OCI-LY3 (cell line): ENCODE measurements around the gene MED23.

ENCODE experiments used
- H2AFZ ChIP-seq: fragments of 200-600, 300-600 bp; shearing (Covaris generic); 2 replicates; pipeline ENCODE4 v1.6.0; 2014; ENCODE audit warnings: antibody characterized with exemption, low read depth, low read length
- H3K27ac ChIP-seq: fragments of 200-600, 300-600 bp; sonication (generic); 2 replicates; pipeline ENCODE4 v1.5.1; 2014; ENCODE audit warnings: mild to moderate bottlenecking, low read length, moderate library complexity, mixed read lengths
- H3K27me3 ChIP-seq: fragments of 200-600, 300-600 bp; sonication (generic); 2 replicates; pipeline ENCODE4 v1.6.1; 2014; ENCODE audit warnings: low read depth, low read length, mixed read lengths
- H3K36me3 ChIP-seq: fragments of 200-600, 300-600 bp; sonication (generic); replicated peaks from 2 replicates; pipeline ENCODE3; 2014; ENCODE audit warnings: low read depth, low read length, mixed read lengths
- H3K4me1 ChIP-seq: fragments of 300-600, 200-600 bp; sonication (generic); 2 replicates; pipeline ENCODE4 v1.6.1; 2014; ENCODE audit warnings: low read length, mixed read lengths
- H3K4me2 ChIP-seq: fragments of 200-600, 300-600 bp; sonication (generic); 2 replicates; pipeline ENCODE4 v1.6.1; 2014; ENCODE audit warnings: low read length, mixed read lengths
- H3K4me3 ChIP-seq: fragments of 300-600, 200-600 bp; sonication (generic); 2 replicates; pipeline ENCODE4 v1.5.1; 2014; ENCODE audit warnings: antibody characterized with exemption, mild to moderate bottlenecking, low read length, moderate library complexity
- H3K79me2 ChIP-seq: fragments of 300-600, 200-600 bp; shearing (Covaris generic); 2 replicates; pipeline ENCODE4 v1.6.1; 2014; ENCODE audit warnings: mild to moderate bottlenecking, low read length, mixed read lengths
- H3K9ac ChIP-seq: fragments of 300-600, 200-600 bp; shearing (Covaris generic); 2 replicates; pipeline ENCODE4 v1.6.0; 2014; ENCODE audit warnings: mild to moderate bottlenecking, low read length, moderate library complexity
- H3K9me3 ChIP-seq: fragments of 200-600, 300-600 bp; shearing (Covaris generic); 2 replicates; pipeline ENCODE4 v1.6.1; 2014; ENCODE audit warnings: low read length, mixed read lengths; ENCODE audit not compliant: insufficient read depth
- H4K20me1 ChIP-seq: fragments of 200-600, 300-600 bp; sonication (generic); 2 replicates; pipeline ENCODE4 v1.6.1; 2016; ENCODE audit warnings: low read length, mixed read lengths; ENCODE audit not compliant: insufficient read depth
- CTCF ChIP-seq: fragments of 200-600, 300-600 bp; sonication (generic); IDR thresholded peaks from 2 replicates; pipeline ENCODE4 v1.5.1; 2014; ENCODE audit warnings: antibody characterized with exemption, low read length, low read depth
- EZH2phosphoT487 ChIP-seq: fragments of 200-600 bp; shearing (Covaris generic); IDR thresholded peaks from 2 replicates; pipeline ENCODE4 v1.6.1; 2018; ENCODE audit warnings: antibody characterized with exemption, mixed run types, low read depth

The MED23 gene

GRCh38 chr6:131628726-131629125 is 684 bp upstream of the MED23 start:
- Histone ChIP-seq H3K27me3 (no peaks in the 10 kb centered on the region), H3K4me3 (peak overlapping the region; percentile 99; the same call in 1 of the 2 replicates), H4K20me1 (no peaks in the 10 kb centered on the region), H3K79me2 (peaks cover 13% of the 10 kb centered on the region), H3K27ac (no peak overlapping the region), H3K36me3 (no peaks in the 10 kb centered on the region), H2AFZ (peak overlapping the region; percentile 75), H3K9ac (no peak overlapping the region), H3K4me1 (peaks cover 8% of the 10 kb centered on the region; the same call in 1 of the 2 replicates), H3K4me2 (peak overlapping the region; percentile 87), H3K9me3 (no peaks in the 10 kb centered on the region)
- TF ChIP-seq EZH2phosphoT487 (no peak), CTCF (no peak)

GRCh38 chr6:131615275-131615674 is 12.8 kb downstream of the MED23 start:
- H3K36me3 ChIP-seq = peaks cover 9% of the 10 kb centered on the region

GRCh38 chr6:131613296-131613925 is 14.6 kb downstream of the MED23 start:
- Histone ChIP-seq H3K4me3 (no peak overlapping the region), H3K36me3 (peaks cover 2% of the 10 kb centered on the region), H3K4me2 (no peak overlapping the region), H3K9me3 (no peaks in the 10 kb centered on the region), H4K20me1 (no peaks in the 10 kb centered on the region), H2AFZ (no peak overlapping the region), H3K4me1 (no peaks in the 10 kb centered on the region), H3K27me3 (no peaks in the 10 kb centered on the region), H3K9ac (no peak overlapping the region), H3K79me2 (no peaks in the 10 kb centered on the region), H3K27ac (no peak overlapping the region)
- no peak for TF ChIP-seq EZH2phosphoT487

More at GRCh38 chr6:131615275-131615674, 12.8 kb downstream of the MED23 start:
- Histone ChIP-seq H3K79me2 (no peaks in the 10 kb centered on the region), H3K27me3 (no peaks in the 10 kb centered on the region), H3K9me3 (no peaks in the 10 kb centered on the region), H2AFZ (no peak overlapping the region), H4K20me1 (no peaks in the 10 kb centered on the region), H3K4me1 (no peaks in the 10 kb centered on the region), H3K27ac (no peak overlapping the region), H3K4me2 (no peak overlapping the region), H3K9ac (no peak overlapping the region), H3K4me3 (no peak overlapping the region)
- TF ChIP-seq EZH2phosphoT487 = no peak
- no peak for TF ChIP-seq CTCF

- no peaks in the 10 kb centered on the region for H3K79me2 ChIP-seq
- H3K9ac ChIP-seq = no peak overlapping the region
- TF ChIP-seq CTCF (no peak), EZH2phosphoT487 (no peak)
- no peak overlapping the region for H2AFZ ChIP-seq
- H3K27me3 ChIP-seq = no peaks in the 10 kb centered on the region
- no peak overlapping the region for H3K4me3 ChIP-seq
- no peaks in the 10 kb centered on the region for H3K4me1 ChIP-seq
- H3K27ac ChIP-seq = no peak overlapping the region
- no peaks in the 10 kb centered on the region for H3K9me3 ChIP-seq
- H3K36me3 ChIP-seq = peaks cover 18% of the 10 kb centered on the region
- no peaks in the 10 kb centered on the region for H4K20me1 ChIP-seq
- H3K4me2 ChIP-seq = no peak overlapping the region
These were observed 25.2 kb downstream of the MED23 start for GRCh38 chr6:131602781-131603312.
